Mesenchymal stem cell (in vitro differentiated cells and primary cell): Measurements from ENCODE around the gene BAHCC1.

Source experiments
- DNase-seq: peaks from one replicate; pipeline ENCODE4 v3.0.0-alpha.2; 2013
- H2AFZ ChIP-seq: one replicate; pipeline ENCODE4 v1.6.1; 2013; ENCODE audit warnings: low read depth, mild to moderate bottlenecking, control low read depth, inconsistent platforms, low read length, moderate library complexity
- H2AK5ac ChIP-seq: 2 replicates; pipeline ENCODE4 v1.6.1; 2013; ENCODE audit warnings: low read length, moderate library complexity, mild to moderate bottlenecking, inconsistent platforms; ENCODE audit not compliant: severe bottlenecking
- H2BK120ac ChIP-seq: one replicate; pipeline ENCODE4 v1.6.1; 2013; ENCODE audit warnings: low read depth, mild to moderate bottlenecking, inconsistent platforms, low read length, moderate library complexity
- H2BK12ac ChIP-seq, 2 experiments: one replicate each; pipeline ENCODE4 v1.6.1; 2013; ENCODE audit warnings: inconsistent platforms in 2 of 2, low read length in 2 of 2, mild to moderate bottlenecking in 2 of 2, moderate library complexity in 2 of 2, control low read depth in 1 of 2
- H2BK15ac ChIP-seq: one replicate; pipeline ENCODE4 v1.6.1; 2013; ENCODE audit warnings: mild to moderate bottlenecking, low read depth, inconsistent platforms; ENCODE audit not compliant: poor library complexity, severe bottlenecking
- H2BK5ac ChIP-seq: 2 replicates; pipeline ENCODE4 v1.6.1; 2013; ENCODE audit warnings: low read depth, mild to moderate bottlenecking, low read length, control low read depth, inconsistent platforms; ENCODE audit not compliant: poor library complexity, severe bottlenecking
- H3K14ac ChIP-seq, 2 experiments: one replicate each; pipeline ENCODE4 v1.6.1; 2013; ENCODE audit warnings: inconsistent platforms in 2 of 2, low read length in 2 of 2, control low read depth in 1 of 2, mild to moderate bottlenecking in 1 of 2, moderate library complexity in 1 of 2
- H3K18ac ChIP-seq, 2 experiments: one replicate each; pipeline ENCODE4 v1.6.1; 2013; ENCODE audit warnings: inconsistent platforms in 2 of 2, low read length in 2 of 2, control low read depth in 1 of 2, low read depth in 1 of 2, mild to moderate bottlenecking in 1 of 2
- H3K23ac ChIP-seq, 2 experiments: one replicate each; pipeline ENCODE4 v1.6.1; 2013; ENCODE audit warnings: inconsistent platforms in 2 of 2, low read length in 2 of 2, mild to moderate bottlenecking in 2 of 2, moderate library complexity in 2 of 2, control low read depth in 1 of 2
- H3K27ac ChIP-seq: 2 replicates; pipeline ENCODE4 v1.5.1; 2013; ENCODE audit warnings: mild to moderate bottlenecking, moderate library complexity, low read length, control low read depth, inconsistent platforms; ENCODE audit not compliant: poor library complexity, severe bottlenecking
- H3K27me3 ChIP-seq, 2 experiments: 2 replicates each; pipeline versions ENCODE4 v1.6.1 to v1.7.0; 2013; ENCODE audit warnings: low read length in 2 of 2, mild to moderate bottlenecking in 2 of 2, moderate library complexity in 2 of 2, control low read depth in 1 of 2, inconsistent platforms in 1 of 2; ENCODE audit not compliant: control insufficient read depth in 1 of 2, insufficient read depth in 1 of 2
- H3K36me3 ChIP-seq, 2 experiments: 2 replicates each; pipeline versions ENCODE4 v1.6.1 to v1.7.0; 2013; ENCODE audit warnings: low read length in 2 of 2, control low read depth in 1 of 2, inconsistent platforms in 1 of 2, low read depth in 1 of 2, mild to moderate bottlenecking in 1 of 2; ENCODE audit not compliant: insufficient read depth in 2 of 2, control insufficient read depth in 1 of 2
- H3K4ac ChIP-seq, 2 experiments: one replicate each; pipeline ENCODE4 v1.6.1; 2013; ENCODE audit warnings: inconsistent platforms in 2 of 2, low read length in 2 of 2, mild to moderate bottlenecking in 2 of 2, moderate library complexity in 2 of 2, control low read depth in 1 of 2, low read depth in 1 of 2
- H3K4me1 ChIP-seq: 2 replicates; pipeline ENCODE4 v1.6.1; 2013; ENCODE audit warnings: low read depth, low read length, control low read depth; ENCODE audit not compliant: control insufficient read depth, insufficient read depth
- H3K4me2 ChIP-seq: 2 replicates; pipeline ENCODE4 v1.6.1; 2013; ENCODE audit warnings: low read length, mild to moderate bottlenecking, inconsistent platforms; ENCODE audit not compliant: poor library complexity, severe bottlenecking
- H3K4me3 ChIP-seq, 2 experiments: 2 replicates each; pipeline versions ENCODE4 v1.5.1 to v1.7.0; 2013; ENCODE audit warnings: low read length in 2 of 2, mild to moderate bottlenecking in 2 of 2, control low read depth in 1 of 2, low read depth in 1 of 2; ENCODE audit not compliant: insufficient read depth in 1 of 2
- H3K79me1 ChIP-seq: replicated peaks from 2 replicates; pipeline ENCODE4 v1.6.1; 2013; ENCODE audit warnings: mild to moderate bottlenecking, control low read depth, low read length, inconsistent platforms; ENCODE audit not compliant: poor library complexity, severe bottlenecking
- H3K9ac ChIP-seq: 2 replicates; pipeline ENCODE4 v1.7.0; 2013; ENCODE audit warnings: mild to moderate bottlenecking, low read length, moderate library complexity
- H3K9me3 ChIP-seq: 2 replicates; pipeline ENCODE4 v1.7.0; 2013; ENCODE audit warnings: mild to moderate bottlenecking, low read length; ENCODE audit not compliant: control insufficient read depth
- H4K8ac ChIP-seq: one replicate; pipeline ENCODE4 v1.6.1; 2013; ENCODE audit warnings: inconsistent platforms, mild to moderate bottlenecking, low read length, moderate library complexity
- H4K91ac ChIP-seq: one replicate; pipeline ENCODE4 v1.6.1; 2013; ENCODE audit warnings: mild to moderate bottlenecking, low read length, inconsistent platforms
- WGBS: methylation state at CpG from one replicate; pipeline ENCODE4 v1.1.7; 2013; ENCODE audit warnings: mixed read lengths; 5-methylcytosine and 5-hydroxymethylcytosine counted together

Gene BAHCC1

GRCh38 chr17:81471818-81472456 lies 76.7 kb downstream of the BAHCC1 start:
- no peak overlapping the region for H2AK5ac ChIP-seq
- no peaks in the 10 kb centered on the region for H3K27me3 ChIP-seq
- H2AFZ ChIP-seq = no peak overlapping the region
- no peak overlapping the region for H2BK12ac ChIP-seq
- peaks cover 4% of the 10 kb centered on the region for H3K9me3 ChIP-seq
- no peak overlapping the region for H2BK15ac ChIP-seq
- H3K23ac ChIP-seq = no peak overlapping the region
- no peak overlapping the region for H3K4me2 ChIP-seq
- peaks cover 0 to 9% of the 10 kb centered on the region in 2 experiments for H3K36me3 ChIP-seq
- H3K4me1 ChIP-seq = peaks cover 7% of the 10 kb centered on the region
- H4K91ac ChIP-seq = peak overlapping the region; percentile 27
- no peak overlapping the region for H3K27ac ChIP-seq
- no peak overlapping the region for H3K14ac ChIP-seq
- peak overlapping the region; percentile 61 for H4K8ac ChIP-seq
- 96% methylated on average over 27 of the region's 28 CpGs for WGBS
- no peak overlapping the region for H3K4ac ChIP-seq
- H2BK120ac ChIP-seq = no peak overlapping the region
- no peak for DNase-seq
- H3K9ac ChIP-seq = peak overlapping the region; percentile 74
- H3K79me1 ChIP-seq = no peaks in the 10 kb centered on the region
- peak overlapping the region in 1 of 2 experiments; percentile 28 for H3K18ac ChIP-seq
- H3K4me3 ChIP-seq = peak overlapping the region in 1 of 2 experiments; percentile 67
- H2BK5ac ChIP-seq = no peak overlapping the region

- no peak overlapping the region for H3K4me3 ChIP-seq
- H4K91ac ChIP-seq = no peak overlapping the region
- 88% methylated on average over 8 of the region's 8 CpGs for WGBS
Measured at GRCh38 chr17:81473019-81473418, 77.8 kb downstream of the BAHCC1 start.

GRCh38 chr17:81474958-81475357 lies 79.7 kb downstream of the BAHCC1 start:
- Histone ChIP-seq H3K27me3 (no peaks in the 10 kb centered on the region), H3K36me3 (no peaks in the 10 kb centered on the region), H4K8ac (no peak overlapping the region), H2AFZ (no peak overlapping the region), H3K79me1 (no peaks in the 10 kb centered on the region), H3K4me3 (no peak overlapping the region), H3K4me1 (peaks cover 8% of the 10 kb centered on the region), H3K4ac (no peak overlapping the region), H3K27ac (no peak overlapping the region), H3K14ac (no peak overlapping the region), H2BK120ac (no peak overlapping the region), H3K18ac (no peak overlapping the region), H4K91ac (no peak overlapping the region), H2AK5ac (no peak overlapping the region), H2BK5ac (no peak overlapping the region), H3K9me3 (peaks cover 5% of the 10 kb centered on the region), H3K4me2 (no peak overlapping the region), H3K9ac (no peak overlapping the region), H3K23ac (no peak overlapping the region), H2BK12ac (no peak overlapping the region), H2BK15ac (no peak overlapping the region)
- DNase-seq = no peak
- 80% methylated on average over 16 of the region's 16 CpGs for WGBS

More at GRCh38 chr17:81473019-81473418, 77.8 kb downstream of the BAHCC1 start:
- Histone ChIP-seq H3K36me3 (no peaks in the 10 kb centered on the region), H2AK5ac (no peak overlapping the region), H2BK120ac (no peak overlapping the region), H2BK5ac (no peak overlapping the region), H2BK15ac (no peak overlapping the region), H3K4me1 (peaks cover 7% of the 10 kb centered on the region), H3K23ac (no peak overlapping the region), H3K4ac (no peak overlapping the region), H4K8ac (no peak overlapping the region), H2AFZ (no peak overlapping the region), H3K79me1 (no peaks in the 10 kb centered on the region), H2BK12ac (no peak overlapping the region), H3K9me3 (peaks cover 5% of the 10 kb centered on the region), H3K9ac (no peak overlapping the region), H3K4me2 (no peak overlapping the region), H3K14ac (no peak overlapping the region), H3K27ac (no peak overlapping the region), H3K18ac (no peak overlapping the region), H3K27me3 (no peaks in the 10 kb centered on the region)
- DNase-seq = no peak

- H3K9me3 ChIP-seq = peaks cover 5% of the 10 kb centered on the region
- H2BK12ac ChIP-seq = no peak overlapping the region
- H3K79me1 ChIP-seq = no peaks in the 10 kb centered on the region
- no peaks in the 10 kb centered on the region for H3K36me3 ChIP-seq
- no peak for DNase-seq
- H3K18ac ChIP-seq = no peak overlapping the region
- H3K27ac ChIP-seq = no peak overlapping the region
- no peak overlapping the region for H2BK5ac ChIP-seq
- no peak overlapping the region for H4K91ac ChIP-seq
- H3K4me2 ChIP-seq = no peak overlapping the region
- no peak overlapping the region for H3K4ac ChIP-seq
- H2AFZ ChIP-seq = no peak overlapping the region
- no peak overlapping the region for H4K8ac ChIP-seq
- no peak overlapping the region for H2BK15ac ChIP-seq
- no peak overlapping the region for H3K4me3 ChIP-seq
- 94% methylated on average over 7 of the region's 7 CpGs for WGBS
- peaks cover 17% of the 10 kb centered on the region for H3K4me1 ChIP-seq
- H2AK5ac ChIP-seq = no peak overlapping the region
- H3K14ac ChIP-seq = no peak overlapping the region
- H2BK120ac ChIP-seq = no peak overlapping the region
- H3K9ac ChIP-seq = no peak overlapping the region
- no peak overlapping the region for H3K23ac ChIP-seq
- H3K27me3 ChIP-seq = no peaks in the 10 kb centered on the region
Measured at GRCh38 chr17:81476097-81476496, 80.8 kb downstream of the BAHCC1 start.
